IPS DF 19.7 (cell line): Measurements from ENCODE around the gene RNF20.
"Not testable (repeated sequence)": the region's sequence is repeated elsewhere in the genome, so short reads cannot be mapped to it uniquely, and the experiment has no call there.

Experiments used
- DNase-seq: peaks from one replicate; pipeline ENCODE4 v3.0.0-alpha.2; 2013; ENCODE audit warnings: low read depth, low spot score

RNF20 gene

GRCh38 chr9:101530076-101530711, 3.5 kb upstream of the RNF20 start:
- DNase-seq = no peak

GRCh38 chr9:101536351-101536750, 2.7 kb downstream of the RNF20 start:
- DNase-seq = no peak

GRCh38 chr9:101536938-101537337, 3.3 kb downstream of the RNF20 start:
- no peak for DNase-seq

- DNase-seq = no peak
Measured at GRCh38 chr9:101540069-101540468, 6.4 kb downstream of the RNF20 start.

GRCh38 chr9:101543098-101543735, 9.6 kb downstream of the RNF20 start:
- no peak for DNase-seq

GRCh38 chr9:101549472-101550098, 15.9 kb downstream of the RNF20 start:
- not testable (repeated sequence) for DNase-seq

- no peak for DNase-seq
Measured at GRCh38 chr9:101561740-101562139, 28.1 kb downstream of the RNF20 start.

GRCh38 chr9:101562966-101563365, 29.3 kb downstream of the RNF20 start:
- DNase-seq = no peak

GRCh38 chr9:101564252-101564651, 30.6 kb downstream of the RNF20 start:
- no peak for DNase-seq

- DNase-seq = no peak
Measured at GRCh38 chr9:101566904-101567724, 33.5 kb downstream of the RNF20 start.

GRCh38 chr9:101567725-101568350, 34.2 kb downstream of the RNF20 start:
- no peak for DNase-seq

GRCh38 chr9:101569741-101570501, 36.3 kb downstream of the RNF20 start:
- no peak for DNase-seq

GRCh38 chr9:101571114-101571513, 37.5 kb downstream of the RNF20 start:
- DNase-seq = no peak

GRCh38 chr9:101572316-101572715, 38.7 kb downstream of the RNF20 start:
- peak; percentile 15 for DNase-seq

- DNase-seq = no peak
Measured at GRCh38 chr9:101574731-101575333, 41.2 kb downstream of the RNF20 start.

GRCh38 chr9:101578378-101578777, 44.7 kb downstream of the RNF20 start:
- DNase-seq = no peak

GRCh38 chr9:101579711-101580545, 46.3 kb downstream of the RNF20 start:
- DNase-seq = no peak

GRCh38 chr9:101582553-101582952, 48.9 kb downstream of the RNF20 start:
- no peak for DNase-seq

- no peak for DNase-seq
Measured at GRCh38 chr9:101585740-101586139, 52.1 kb downstream of the RNF20 start.

- no peak for DNase-seq
Measured at GRCh38 chr9:101586651-101587050, 53.0 kb downstream of the RNF20 start.
